SW 1271 (cell line): Measurements from ENCODE around the gene GNAT3.
A peak's percentile ranks its signal among the peaks of the same experiment; 100 is the strongest.

Experiments
- DNase-seq, 2 experiments: peaks; one replicate each; lab custom pipeline; 2025; lab: John Stamatoyannopoulos, UW

GNAT3 gene

DNA sequence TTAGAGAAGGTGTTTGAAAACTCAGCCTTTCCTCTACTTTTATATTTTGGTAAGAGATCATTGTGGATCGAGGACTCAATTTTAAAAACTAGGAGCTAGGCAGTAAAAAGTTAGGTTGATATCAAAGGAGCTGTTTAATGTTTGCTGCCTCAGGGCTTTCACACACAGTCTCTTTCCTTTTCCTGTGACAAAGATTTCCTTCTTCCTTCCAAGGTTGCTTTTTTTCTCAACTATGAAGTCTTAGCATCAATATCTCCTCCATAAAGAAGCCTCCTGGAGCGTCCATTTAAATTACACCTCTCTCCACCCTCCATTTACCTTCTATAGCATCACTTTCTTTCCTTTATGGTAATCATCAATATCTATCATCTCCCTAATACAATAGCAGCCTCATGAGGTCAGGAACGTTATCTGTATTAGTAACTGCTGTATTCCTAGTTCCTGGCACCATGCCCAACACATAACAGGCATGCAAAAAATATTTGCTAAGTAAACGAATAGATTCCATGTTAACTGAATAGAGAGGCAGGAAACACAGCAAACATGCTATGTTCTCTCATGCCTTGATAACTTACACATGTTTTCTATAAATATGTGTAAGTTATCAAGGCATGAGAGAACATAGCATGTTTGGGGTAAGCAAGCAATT lies 48.5 kb downstream of the GNAT3 start:
- DNase-seq: no peak

DNA sequence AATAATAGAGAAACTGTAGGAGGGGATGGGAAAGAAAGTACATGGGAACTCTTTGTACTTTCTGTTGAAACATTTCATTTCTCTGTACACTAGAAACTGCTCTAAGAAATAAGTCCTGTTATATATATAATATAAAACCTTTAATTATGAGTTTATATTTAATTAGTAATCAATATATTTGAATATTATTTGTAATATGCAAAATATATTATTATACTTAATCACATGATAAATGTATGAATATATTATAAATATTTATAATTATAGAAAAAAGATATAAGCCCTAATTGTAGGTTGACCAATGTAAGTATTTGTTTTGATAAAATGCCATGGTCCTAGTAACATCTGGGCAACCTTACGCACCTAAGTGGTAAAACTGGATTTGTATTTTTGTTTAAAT lies 51.0 kb downstream of the GNAT3 start:
- DNase-seq: no peak

DNA sequence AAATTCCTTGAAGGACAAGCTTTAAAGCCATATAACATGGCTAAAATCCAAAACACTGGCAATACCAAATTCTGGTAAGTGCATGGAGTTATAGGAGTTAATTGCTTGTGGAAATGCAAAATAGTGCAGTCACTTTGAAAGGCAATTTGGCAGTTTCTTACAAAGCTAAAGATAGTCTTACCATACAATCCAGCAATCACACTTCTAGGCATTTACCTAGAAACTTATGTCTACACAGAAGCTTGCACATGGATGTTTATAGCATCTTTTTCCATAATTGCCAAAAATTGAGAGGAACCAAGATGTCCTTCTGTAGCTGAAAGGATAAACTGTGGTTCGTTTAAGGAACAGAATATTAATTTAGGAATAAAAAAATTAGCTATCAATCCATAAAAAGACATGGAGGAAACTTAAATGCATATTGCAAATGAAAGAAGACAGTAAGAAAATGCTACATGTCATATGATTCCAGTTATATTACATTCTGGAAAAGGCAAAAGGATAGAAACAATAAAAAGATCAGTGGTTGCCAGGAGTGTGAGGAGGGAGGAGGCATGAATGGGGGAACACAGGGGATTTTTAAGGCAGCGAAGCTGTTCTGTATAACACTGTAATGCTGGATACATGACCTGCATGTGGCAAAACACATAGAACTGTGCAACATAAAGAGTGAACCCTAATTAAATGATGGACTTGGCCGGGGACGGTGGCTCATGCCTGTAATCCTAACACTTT lies 51.9 kb downstream of the GNAT3 start:
- DNase-seq: no peak

DNA sequence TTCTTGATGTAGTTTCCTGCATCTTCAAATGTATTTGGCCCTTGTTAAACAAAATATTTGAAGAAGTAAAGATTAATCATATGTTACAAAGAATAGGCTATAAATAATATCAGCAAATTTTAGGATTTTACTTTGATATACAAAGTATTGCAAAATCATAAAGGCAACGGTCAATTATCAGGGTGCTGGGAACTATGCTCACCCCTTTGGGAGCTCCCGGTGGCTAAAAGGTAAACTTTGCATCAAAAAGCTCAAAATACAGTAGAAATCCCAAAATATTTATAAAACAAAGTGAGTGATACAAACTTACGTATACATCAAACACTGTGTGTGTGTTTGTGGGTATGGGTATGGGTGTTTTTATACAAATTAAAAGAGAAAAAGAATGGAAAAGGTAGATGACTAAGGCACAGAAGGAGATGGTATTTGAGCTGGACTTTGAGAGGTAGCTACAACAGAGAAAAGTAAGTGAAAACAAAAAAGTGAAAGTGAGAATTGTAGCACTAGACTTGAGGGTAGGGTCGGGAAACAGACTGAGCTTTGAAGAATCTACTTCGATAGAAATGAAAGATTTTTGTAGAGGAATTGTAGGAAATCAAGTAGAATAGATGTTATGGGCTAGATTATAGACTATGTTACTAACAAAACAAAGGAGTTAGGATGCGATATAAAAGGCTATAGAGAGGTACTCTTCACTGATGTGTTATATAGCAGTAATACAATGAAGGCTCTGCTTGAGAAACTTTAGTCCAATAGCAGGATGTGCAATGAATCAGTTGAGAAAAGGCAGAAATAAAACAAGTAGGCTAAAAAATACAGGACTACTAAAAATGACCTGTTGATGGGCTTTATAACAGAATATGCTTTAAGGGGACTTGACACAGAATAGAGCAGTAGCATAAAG lies 52.8 kb downstream of the GNAT3 start:
- no peak for DNase-seq

DNA sequence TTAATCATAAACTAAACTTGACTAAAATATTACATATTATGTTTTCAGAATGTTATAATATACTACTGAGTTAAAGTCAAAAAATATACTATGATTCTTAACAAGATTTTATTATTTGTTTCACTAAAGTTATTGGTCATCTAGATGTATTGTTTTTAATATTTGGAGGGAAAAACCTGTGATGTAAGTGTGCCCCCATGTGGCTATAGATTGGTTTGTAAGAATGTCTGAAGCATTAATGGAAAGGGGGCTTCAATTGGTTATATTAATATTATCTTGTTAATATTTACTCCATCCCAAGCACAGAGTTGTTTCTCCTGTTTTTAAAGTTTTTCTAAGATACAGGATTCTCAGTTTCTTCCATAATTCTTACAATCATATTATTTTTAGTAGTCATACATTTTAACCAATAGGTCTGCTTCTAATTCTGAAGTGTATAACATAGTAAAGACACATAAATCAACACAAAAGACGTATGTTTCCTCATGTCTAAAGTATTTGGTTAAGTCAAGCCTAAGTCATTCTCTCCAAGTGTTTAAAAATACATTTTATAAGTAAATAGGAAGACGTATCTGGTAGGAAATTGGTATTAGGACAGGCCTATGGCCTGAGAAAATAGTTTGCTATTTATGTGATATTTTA lies 58.0 kb downstream of the GNAT3 start:
- DNase-seq: peak in 1 of 2 experiments; percentile 39

DNA sequence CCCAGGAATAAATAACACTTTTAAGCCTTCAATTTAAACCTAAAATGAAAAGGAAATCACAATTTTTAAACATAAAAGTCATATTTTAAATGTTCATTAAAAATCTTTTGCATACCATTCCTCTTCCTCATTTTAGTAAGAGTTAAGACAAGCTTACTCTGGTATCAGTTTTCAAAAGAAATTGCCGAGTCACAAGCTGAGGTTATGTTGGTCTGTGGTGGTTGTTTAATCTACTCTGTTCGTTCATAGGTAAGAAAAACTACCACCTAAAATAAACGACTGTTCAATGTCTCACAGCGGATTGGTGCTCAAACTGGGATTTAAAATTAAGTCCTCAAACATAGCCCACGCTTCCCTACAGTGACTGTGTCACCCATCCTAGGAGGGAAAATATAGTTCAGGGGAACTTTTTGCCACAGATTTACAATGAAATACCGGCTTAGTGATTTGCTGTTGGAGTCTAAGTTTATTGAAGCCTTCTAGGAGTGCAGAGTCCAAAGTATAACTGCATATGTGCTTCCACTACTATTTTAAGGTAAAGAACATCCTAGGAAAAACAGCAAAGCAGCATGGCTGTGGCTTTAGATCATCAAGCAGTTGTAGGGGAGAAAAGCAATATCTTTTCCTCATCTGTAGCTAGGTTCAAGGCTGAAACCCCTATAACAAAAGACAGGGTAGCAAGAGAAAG lies 61.1 kb downstream of the GNAT3 start:
- no peak for DNase-seq

DNA sequence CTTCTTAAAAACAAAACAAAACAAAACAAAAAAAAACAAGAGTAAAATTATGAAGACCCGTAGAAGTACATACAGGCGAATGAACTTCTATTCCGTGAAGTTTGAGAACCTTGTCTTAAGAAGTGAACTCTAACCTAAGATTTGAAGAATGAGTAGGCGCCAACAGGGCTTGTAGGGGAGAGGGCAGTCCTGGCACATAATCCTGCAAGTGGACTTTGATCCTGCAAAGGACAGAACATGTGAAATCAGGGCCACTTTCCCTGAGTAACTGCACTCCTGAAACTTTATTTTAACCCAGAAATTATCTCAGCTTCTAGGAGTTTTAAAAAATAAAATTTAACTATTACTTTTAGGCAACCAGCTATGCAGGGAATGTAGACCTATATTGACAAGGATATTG lies 62.0 kb downstream of the GNAT3 start:
- DNase-seq: no peak

DNA sequence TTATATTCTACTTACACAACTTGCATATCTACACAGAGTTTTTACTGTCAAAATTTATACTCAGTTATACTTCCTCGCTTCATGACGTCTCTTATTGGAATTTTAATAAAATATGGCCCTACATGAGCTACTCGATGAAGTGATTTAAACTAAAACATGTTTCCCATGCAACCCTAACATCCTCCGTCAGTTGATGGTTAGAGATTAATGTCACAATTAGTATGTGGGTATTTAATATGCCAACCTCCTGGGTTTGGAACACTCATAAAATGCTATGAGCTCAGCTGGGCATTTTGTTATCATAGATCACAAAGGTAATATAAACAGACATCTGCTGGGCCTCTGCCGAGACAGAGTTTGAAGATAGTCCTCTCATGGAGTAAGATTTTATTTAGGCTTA lies 66.5 kb downstream of the GNAT3 start:
- no peak for DNase-seq

DNA sequence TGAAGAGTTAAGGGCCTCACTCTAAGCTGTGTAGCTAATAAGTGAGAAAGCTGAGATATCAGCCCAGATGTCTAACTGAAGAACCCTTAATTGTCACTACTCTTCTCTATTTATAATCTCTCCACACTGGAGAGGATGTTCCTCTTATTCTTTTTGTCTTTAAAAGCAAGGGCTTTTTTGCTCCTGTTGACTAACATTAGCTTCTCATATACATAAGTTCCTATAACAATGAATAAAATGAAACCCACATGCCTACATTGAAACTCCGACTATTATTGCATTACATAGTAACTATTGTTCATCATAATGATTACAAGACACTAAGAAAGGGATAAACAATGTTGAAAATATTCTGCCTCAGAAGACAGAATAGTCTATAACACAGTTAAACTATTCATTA lies 67.1 kb downstream of the GNAT3 start:
- DNase-seq: no peak

DNA sequence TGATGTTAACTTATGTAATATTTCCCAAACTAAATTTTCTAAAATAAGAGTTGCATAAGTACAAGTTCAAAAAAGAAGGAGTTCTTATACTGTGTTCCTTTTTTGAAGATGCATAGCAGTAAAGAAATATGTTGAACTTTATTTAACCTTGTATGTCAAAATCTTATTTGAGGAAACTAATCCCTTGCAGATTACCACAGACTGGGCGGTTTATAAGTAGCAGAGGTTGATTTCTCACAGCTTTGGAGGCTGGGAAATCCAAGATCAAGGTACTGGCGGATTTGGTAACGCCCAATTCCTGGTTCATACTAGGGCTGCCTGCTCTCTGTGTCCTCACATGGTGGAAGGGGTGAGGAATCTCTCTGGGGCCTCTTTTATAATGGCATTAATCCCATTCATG lies 68.5 kb downstream of the GNAT3 start:
- DNase-seq: no peak

DNA sequence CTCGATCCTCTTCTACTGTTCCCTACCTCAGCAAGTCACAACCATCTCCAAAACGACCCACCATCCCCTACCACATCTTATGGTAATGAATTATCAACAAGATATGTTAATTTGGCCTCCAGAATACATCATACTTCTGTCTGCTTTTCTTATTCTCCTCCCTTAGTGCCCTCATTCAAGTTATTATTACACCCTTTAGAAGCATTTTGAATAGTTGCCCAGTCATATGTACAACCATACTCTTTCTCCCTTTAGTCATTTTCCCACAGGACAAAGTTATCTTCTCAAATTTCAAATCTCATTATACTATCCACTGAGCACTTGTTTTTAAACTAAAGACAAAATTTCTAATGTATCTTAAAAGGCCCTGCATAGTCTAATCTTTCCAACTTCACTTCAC lies 71.0 kb downstream of the GNAT3 start:
- no peak for DNase-seq

DNA sequence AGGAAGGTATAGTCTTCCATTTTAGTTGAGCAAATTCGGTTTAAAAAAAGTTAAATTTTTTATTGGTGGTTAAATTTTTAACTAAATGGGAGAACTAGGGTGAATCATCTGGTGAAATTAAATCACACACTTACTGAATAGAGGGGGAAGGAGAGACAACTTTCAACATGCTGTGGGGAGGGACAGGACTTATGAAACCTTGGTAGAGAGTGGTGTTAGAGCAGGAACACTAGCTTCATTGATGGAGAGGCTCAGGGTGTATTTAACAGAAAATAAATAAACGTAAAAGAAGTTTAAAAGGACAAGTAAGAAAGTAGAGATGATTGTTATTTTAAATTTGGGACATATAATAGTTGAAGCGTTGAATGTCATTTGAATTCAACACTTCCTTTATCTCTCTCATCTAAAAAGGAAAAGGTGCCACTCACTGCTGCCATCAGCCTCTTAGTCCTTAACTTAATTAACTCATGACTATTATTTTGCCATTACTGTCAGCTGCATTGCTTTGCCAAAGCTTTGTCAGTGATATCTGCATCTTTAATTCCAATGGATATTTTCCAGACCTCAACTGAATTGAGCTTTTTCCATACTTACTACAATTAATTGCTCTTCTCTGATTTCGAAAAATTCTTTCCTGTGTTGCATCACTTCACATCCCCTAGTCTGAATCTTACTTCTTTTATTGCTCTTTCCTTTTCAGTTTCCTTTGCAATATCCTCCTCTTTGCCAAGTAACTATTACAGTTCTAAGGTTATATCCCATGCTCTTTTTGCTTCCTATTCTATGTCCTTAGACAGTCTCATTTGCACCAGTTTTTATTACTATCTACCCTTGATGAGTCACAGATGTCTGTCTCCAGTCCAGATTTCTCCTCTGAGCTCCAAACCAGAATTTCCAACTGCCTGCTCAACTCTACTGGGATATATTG lies 71.7 kb downstream of the GNAT3 start:
- no peak for DNase-seq

DNA sequence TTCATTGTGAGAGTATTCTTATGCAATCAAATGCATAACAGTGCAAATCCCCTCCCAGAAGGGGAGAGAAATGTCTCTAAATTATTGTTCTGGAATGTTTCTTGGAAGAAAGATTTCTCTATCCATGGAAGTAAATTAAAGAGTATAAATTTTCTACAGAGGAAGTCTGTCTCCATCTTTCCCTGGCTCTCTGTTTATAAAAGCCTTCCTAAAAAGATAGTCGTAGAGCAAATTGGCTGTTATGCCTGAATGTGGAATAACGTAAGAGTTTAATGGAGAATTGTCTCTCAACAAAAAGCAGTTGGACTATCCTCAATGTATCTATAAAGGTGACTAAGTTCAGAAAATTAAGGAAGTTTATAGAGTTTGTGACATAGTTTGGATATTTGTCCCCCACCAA lies 76.3 kb downstream of the GNAT3 start:
- DNase-seq: no peak

DNA sequence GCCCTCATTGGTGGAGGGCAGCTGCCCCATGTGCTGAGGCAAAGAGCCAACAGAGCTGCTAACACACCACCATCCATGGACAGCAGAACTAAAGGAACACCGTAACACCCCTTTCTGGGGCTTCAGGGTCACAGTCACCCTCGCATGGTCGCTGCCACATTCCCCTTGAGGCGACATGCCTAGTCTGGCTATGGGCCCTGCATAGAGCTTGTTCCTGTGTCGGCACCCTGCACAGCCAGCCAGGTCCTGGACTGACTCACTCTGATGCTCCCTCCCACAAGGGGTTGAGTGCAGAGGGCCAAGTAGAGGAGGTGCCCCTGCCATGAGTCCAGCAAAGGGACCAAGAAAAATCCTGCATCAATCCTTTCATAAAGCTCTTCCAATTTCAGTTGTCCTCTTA lies 77.8 kb downstream of the GNAT3 start:
- DNase-seq: no peak

DNA sequence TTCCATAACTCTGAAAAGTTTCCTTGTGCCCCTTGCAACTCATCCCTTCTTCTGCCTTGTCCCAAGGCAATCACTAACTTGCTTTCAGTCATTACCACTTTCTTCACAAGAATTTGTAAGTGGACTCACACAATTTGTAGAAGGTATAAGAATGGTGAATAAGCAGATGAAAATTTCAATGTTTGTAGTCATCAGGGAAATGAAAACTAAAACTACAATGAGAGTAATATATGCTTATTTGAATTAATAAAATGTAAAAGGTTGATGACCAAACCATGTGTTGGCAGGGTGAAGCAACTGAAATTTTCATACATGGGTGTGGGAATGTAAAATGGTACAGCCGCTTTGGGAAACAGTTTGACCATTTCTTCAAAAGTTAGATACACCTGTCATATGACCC lies 79.7 kb downstream of the GNAT3 start:
- no peak for DNase-seq

DNA sequence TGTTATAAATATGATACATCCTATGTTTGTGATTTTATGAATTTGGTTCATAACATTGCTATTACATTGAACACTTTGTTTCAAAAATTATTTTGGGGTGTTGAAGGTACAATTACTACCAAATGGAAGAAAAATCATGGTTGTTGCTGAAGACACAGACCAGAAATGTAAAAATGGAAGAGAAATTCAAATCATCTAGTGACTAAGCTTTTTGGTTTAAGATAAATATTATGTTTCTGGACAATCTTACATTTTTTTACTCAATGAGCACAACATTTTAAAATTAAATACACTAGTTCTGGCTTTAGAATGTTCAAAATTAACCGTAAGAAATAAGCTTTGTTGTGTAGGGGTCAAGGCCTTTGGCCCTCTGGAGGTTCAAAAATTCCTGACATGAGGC lies 82.7 kb downstream of the GNAT3 start:
- no peak for DNase-seq

DNA sequence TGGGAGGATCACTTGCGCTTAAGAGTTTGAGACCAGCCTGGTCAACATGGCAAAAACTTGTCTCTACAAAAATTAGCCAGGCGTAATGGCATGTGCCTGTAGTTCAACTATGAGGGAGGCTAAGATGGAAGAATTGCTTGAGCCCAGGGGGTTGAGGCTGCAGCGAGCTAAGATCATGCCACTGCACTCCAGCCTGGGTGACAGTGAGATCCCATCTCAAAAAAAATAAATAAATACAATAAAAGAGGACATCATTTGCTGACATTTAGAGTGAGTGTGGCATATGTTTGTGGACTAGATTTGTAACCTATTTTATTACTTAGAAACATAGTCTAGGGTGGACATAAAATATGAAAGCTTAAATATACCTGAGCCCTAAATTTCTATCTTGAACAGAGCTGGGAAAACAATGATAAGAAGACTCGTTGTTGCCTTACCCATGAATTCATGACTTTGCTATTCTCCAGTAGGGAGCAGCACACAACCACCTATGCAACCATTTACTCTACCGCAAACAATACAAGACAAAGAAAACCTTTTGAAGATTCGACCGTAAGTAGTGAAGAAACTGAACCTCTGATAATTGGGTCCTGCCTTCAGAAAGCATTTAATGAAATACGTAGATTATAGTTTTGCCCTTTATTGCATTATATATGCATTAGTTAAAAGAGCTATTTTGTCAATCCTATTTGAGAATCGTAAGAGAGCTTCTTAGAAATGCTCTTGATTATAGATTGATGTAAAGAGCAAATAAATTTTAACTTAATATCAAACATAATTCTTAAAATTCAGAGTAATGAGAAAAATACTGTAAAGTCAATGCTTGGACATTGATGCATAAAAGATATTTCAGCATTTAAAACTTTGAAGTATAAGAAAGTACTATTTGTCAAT lies 83.5 kb downstream of the GNAT3 start:
- DNase-seq: peak in 1 of 2 experiments; percentile 53

DNA sequence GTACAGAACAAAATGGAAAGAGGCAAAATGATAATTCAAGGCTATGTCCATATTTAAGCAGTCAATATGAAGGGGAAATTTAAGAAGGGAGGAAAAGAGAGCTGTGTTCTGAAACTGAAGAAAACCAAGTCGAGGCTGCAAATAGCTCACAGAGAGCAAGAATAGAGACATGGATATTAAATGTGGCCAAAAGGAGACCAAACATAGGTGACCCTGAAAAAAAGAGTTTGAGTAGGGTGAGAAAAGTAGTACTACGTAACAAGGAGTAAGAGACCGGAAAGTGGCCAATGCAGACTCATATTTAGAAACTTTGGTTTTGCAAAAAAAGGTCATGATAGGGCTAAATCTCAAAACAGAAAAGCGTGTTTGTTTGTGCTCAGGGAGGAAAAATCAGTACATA lies 84.6 kb downstream of the GNAT3 start:
- no peak for DNase-seq

DNA sequence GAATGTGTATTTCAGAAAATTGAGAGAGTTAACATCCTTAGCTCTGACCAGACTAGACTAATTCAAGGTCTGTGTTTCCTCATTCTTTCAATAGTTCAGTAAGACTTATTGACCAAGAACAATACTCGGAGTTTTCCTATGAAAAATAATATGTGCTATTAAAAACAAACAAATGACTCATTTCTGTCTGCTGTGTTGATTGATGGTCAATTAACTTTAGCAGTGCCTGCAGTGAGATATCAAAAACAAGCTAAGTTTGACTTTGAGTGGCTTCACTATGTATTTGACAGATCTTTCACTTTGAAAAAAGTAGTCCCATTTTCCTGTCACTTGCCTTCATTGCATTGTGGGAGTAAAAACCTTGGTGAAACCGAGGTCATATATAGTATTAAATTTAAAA lies 91.0 kb downstream of the GNAT3 start:
- DNase-seq: no peak
